GM10248 (cell line): Measurements from ENCODE around the gene ZSWIM5.
"Not testable (repeated sequence)": the region's sequence is repeated elsewhere in the genome, so short reads cannot be mapped to it uniquely, and the experiment has no call there.

ENCODE experiments used
- CTCF ChIA-PET: fragments of 300-600 bp; sonication (Branson Sonifier 250); formaldehyde crosslinking; extraction: SDS; loops from one replicate; lab custom pipeline; 2021; ENCODE audit warnings: antibody characterized with exemption; lab: Yijun Ruan, JAX
- POLR2A ChIA-PET: fragments of 350-650 bp; sonication (Branson Sonifier 250); formaldehyde crosslinking; extraction: SDS; loops from one replicate; lab custom pipeline; 2020; ENCODE audit warnings: antibody characterized with exemption; lab: Yijun Ruan, JAX
- DNase-seq: peaks from one replicate; pipeline ENCODE4 v3.0.0; 2012; ENCODE audit errors: extremely low spot score
- CTCF ChIP-seq: IDR thresholded peaks from 2 replicates; pipeline ENCODE4 v1.5.1; 2012; ENCODE audit warnings: mild to moderate bottlenecking, low read depth; ENCODE audit errors: extremely low read depth, missing control alignments, control extremely low read depth

ZSWIM5 gene

GRCh38 chr1:45007311-45007710, 199.1 kb downstream of the ZSWIM5 start:
- TF ChIP-seq CTCF = no peak
- POLR2A ChIA-PET = no interaction called here
- CTCF ChIA-PET = interaction anchor here (1.3 to 4.7 kb wide), 5 partner anchors 11 to 293 kb away, joined by 3 to 23 read pairs (median 5); no protein-coding TSS in a partner anchor
- DNase-seq = no peak

GRCh38 chr1:45005761-45006160, 200.6 kb downstream of the ZSWIM5 start:
- CTCF ChIA-PET = interaction anchor here (0.6 to 4.7 kb wide), 10 partner anchors 8 to 495 kb away, joined by 3 to 23 read pairs (median 3); partner anchors contain the start of gene MMACHC
- DNase-seq = no peak
- TF ChIP-seq CTCF = no peak
- POLR2A ChIA-PET = no interaction called here

- CTCF ChIA-PET = interaction anchor here (1.0 to 4.7 kb wide), 5 partner anchors 10 to 296 kb away, joined by 3 to 23 read pairs (median 9); no protein-coding TSS in a partner anchor
- TF ChIP-seq CTCF = no peak
- POLR2A ChIA-PET = no interaction called here
- no peak for DNase-seq
These were observed 202.0 kb downstream of the ZSWIM5 start for GRCh38 chr1:45004281-45004920.

- POLR2A ChIA-PET = no interaction called here
- no peak for DNase-seq
- TF ChIP-seq CTCF = no peak
- CTCF ChIA-PET = interaction anchor here (3.0 to 3.3 kb wide), 2 partner anchors 11 to 297 kb away, joined by 9 to 14 read pairs; no protein-coding TSS in a partner anchor
These were observed 202.7 kb downstream of the ZSWIM5 start for GRCh38 chr1:45003741-45004140.

GRCh38 chr1:45002650-45003645, 203.5 kb downstream of the ZSWIM5 start:
- POLR2A ChIA-PET = interaction anchor here (0.9 kb wide), 1 partner anchor 8 kb away, joined by 4 read pairs; the partner anchor contains the start of gene HECTD3
- CTCF ChIA-PET = interaction anchor here (1.4 to 3.0 kb wide), 2 partner anchors 9 to 12 kb away, joined by 8 to 14 read pairs; partner anchors contain the start of gene UROD
- no peak for DNase-seq
- no peak for TF ChIP-seq CTCF

- CTCF ChIA-PET, DNase-seq: not testable (repeated sequence)
- POLR2A ChIA-PET = interaction anchor here (0.9 kb wide), 1 partner anchor 9 kb away, joined by 4 read pairs; the partner anchor contains the start of gene HECTD3
These were observed 204.8 kb downstream of the ZSWIM5 start for GRCh38 chr1:45001576-45001975.
